ENCODE data around the gene LTBP3.
"Not testable (repeated sequence)": the region's sequence is repeated elsewhere in the genome, so short reads cannot be mapped to it uniquely, and the experiment has no call there.

Gene LTBP3

DNA sequence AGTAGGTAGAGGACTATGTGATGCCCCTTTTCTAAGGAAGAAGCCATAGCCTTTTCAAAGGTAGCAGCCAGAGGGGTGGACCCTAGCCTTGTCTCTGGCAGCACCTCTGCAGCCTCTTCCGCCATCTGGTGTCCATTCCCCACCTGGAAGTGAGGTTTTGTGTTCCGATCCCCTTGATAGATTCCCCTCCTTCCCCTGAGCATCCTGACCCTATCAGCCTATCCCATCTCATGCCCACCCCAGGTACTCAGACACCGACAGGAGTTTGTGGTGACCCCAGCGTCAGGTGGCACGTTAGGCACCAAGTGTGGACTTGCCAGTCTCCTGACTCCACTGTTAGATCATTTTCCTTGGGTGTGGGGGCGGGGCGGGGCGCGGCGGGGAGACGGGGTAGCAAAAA lies 13.8 kb upstream of the LTBP3 start:
- DNase-seq (ENCODE audit: low read depth in 2 of 2), result no peak

DNA sequence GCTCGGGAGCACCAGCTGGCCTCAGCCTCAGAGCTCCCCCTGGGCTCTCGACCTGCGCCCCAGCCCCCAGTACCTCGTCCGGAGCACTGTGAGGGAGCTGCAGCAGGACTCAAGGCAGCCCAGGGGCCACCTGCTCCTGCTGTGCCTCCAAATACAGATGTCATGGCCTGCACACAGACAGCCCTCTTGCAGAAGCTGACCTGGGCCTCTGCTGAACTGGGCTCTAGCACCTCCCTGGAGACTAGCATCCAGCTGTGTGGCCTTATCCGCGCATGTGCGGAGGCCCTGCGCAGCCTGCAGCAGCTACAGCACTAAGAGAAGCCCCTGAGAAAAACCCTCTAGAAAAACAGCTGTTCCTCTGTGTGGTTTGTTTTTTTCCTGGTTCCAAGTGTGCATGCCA lies 13.3 kb upstream of the LTBP3 start:
- DNase-seq (ENCODE audit: low read depth in 2 of 2), result no peak

DNA sequence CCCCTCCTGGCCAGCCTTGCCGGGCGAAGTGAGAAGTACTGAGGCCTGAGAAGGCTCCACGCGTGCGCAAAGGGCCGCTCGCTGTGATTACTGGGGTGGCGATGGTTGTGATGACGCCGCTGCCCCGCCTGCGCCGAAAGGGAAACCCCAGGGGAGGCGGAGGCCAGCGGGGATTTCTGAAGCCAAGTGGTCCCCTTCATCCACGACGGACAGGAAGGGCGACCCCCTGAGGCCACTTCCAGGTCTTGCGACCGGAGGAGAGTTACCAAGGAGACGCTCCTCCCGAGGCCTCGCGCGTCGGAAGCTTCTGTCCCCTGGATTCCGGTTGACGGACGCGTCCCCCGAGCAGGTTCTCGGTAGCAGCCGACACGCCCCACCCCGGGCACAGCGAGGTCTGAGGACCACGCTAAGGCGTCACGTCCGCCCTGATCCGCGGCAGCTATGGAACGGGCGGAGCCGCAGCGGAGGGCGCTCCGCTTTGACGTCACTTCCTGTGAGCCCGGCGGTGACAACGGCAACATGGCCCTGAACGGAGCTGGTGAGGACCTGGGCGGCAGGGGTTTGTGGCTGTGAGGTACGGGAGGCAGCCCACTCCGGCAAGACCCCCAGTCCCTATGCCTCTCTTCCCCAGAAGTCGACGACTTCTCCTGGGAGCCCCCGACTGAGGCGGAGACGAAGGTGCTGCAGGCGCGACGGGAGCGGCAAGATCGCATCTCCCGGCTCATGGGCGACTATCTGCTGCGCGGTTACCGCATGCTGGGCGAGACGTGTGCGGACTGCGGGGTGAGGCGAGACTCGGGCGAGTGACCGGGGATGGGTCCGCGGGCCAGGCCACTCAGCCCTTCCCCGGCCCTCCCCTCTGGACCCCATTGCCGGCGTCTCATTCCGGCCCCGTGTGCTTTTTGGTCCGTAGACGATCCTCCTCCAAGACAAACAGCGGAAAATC lies 12.1 kb upstream of the LTBP3 start, which contains the start of gene ZNRD2:
TSS of gene ZNRD2 (plus strand) at position 505 of the 946 bp plus-strand sequence. CDS start at position 520, 15 bp downstream.
- DNase-seq (ENCODE audit: low read depth in 2 of 2), result peak; percentile 96

DNA sequence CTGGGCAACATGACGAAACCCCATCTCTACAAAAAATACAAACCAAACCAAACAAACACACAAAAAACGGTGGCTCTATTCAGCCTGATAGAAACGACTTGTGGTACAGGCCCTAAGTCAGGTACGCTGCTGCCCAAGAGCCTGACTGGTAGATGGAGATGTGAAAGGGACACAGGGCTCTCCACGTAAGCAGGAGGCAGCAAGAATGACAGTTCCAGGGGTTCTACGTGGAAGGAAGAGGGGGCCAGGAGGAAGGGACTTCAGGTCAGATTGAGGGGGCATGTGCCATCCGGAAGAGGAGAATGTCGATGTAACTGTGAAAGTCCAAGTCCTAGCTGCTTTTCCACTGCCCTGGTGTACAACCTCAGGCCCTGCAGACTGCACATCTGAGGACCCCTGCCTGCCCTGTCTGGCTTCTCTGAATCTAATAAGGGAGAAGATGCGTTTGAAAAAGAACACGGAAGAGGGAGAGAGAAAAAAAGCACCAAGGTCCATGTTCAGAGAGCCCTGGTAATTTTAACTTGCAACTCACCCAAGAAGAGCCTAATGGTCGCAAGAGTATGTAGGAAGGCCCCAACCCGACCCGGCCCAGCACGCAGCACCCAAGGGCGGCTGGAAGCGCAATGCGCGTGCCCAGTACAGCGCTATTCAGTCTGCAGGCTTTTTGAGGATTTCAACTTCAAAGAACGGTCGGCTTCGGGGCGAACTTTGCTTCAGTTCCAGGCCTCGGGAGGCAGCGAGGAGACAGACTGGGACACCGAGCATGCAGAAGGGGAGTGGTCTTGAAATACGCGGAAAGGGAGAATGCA lies 11.2 kb upstream of the LTBP3 start:
- no peak for DNase-seq (ENCODE audit: low read depth in 2 of 2)

DNA sequence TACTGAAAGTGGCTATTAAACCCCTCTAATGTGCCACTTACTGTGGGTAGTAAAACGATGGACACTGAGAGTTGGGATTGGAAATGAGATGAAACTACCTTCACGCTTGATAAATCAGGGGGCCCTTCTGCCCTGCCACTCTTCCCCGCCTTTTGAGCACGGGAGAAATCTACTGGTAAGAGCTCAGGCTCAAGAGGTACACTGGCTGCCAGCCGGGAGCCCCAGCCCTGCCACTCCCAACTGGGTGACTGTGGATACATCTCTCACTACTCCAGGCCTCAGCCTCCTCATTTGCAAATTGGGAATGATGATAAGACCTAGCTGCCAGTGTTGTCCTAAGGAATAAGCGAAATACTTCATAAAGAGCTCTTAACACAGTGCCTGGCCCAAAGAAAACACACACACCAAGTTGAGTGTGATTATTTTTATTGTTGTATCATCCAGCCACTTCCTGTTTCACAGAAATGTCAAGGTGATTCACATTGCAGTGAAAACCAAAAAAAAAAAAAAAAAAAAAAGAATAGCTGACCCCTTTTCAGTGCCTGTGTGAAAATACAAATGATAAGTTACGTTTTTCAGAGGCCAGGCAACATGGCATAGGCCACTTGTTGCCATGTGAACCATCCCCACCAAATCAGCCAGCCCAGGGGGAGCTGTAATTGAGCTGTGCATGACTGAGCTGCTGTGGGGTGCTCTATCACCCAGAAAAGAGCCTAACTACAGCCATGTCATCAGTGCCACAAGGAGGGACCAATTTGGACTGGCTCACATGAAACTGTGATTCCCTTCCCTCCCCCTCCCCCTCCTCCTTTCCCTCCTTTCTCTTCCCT lies 7.7 kb upstream of the LTBP3 start:
- no peak for DNase-seq (ENCODE audit: low read depth in 2 of 2)

DNA sequence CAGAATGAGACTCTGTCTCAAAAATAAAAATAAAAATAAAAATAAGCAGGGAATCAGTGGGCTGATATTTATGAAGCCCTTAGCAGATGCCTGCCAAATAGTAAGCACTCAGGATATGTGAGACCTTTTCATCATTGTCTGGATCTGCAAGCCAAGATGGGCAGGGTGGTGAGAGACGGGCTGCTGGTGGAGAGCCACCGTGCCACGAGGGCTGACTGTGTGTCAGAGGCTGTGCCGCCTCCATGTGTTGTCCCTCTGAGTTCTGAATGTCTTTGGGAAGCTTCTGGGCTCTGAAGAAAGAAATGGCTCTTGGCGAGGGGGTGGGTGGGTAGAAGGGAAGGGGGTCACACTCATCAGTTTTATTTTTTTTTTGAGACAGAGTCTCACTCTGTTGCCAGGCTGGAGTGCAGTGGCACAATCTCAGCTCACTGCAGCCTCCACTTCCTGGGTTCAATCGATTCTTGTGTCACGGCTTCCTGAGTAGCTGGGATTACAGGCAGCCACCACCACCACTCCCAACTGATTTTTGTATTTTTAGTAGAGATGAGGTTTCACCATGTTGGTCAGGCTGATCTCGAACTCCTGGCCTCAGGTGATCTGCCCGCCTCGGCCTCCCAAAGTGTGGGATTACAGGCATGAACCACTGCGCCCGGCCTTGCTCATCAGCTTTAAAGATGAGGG lies 6.9 kb upstream of the LTBP3 start:
- not testable (repeated sequence) for DNase-seq (ENCODE audit: low read depth in 2 of 2)

DNA sequence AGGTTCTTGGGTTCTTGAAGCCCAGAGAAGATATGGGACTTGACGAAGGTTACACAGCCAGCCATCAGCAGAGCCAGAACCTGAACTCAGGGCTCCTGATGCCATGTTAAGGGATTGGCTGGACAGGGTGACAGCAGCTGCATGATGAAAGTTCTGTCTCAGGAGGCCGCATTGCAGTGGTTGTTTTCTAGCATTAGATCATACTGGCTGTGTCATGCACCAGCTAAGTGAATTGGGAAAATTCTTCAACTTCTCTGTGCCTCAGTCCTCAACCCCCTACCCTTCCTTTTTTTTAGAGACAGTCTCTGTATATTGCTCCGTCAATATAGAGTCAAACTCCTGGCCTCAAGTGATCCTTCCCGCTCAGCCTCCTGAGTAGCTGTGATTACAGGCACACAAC lies 5.4 kb upstream of the LTBP3 start:
- DNase-seq (ENCODE audit: low read depth in 2 of 2), result no peak

DNA sequence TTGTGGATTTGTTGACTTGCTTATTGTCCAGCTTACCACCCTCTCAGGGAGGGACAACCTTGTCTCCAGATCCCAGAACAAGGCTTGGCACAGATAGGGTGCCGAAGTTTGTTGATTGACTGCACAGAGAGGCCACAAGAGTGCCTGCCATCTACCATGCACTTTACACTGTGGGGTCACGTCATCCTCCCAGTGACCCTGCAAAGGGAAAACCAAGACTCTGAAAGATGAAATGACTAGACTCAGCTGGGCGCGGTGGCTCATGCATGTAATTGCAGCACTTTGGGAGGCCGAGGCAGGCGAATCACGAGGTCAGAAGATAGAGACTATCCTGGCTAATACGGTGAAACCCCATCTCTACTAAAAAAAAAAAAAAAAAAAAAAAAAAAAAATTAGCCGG lies 4.6 kb upstream of the LTBP3 start:
- DNase-seq (ENCODE audit: low read depth in 2 of 2), result no peak

DNA sequence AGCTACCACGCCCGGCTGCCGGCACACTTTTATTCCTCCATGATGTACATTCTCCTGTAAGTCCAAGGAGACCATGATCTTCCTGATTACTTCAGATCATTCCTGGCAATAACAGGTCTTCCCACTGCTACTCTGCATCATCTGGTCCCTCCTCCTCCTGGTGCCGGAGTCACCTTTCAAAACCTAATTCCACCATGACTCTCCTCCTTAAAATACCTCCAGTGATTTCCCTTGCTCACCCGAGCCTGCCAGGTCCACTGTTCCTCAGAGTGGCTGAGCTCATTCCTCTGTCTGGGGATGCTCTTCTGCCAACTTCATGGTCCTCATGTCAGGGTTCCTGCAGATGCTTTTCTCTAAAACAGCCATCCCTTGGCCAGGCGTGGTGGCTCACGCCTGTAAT lies 3.9 kb upstream of the LTBP3 start:
- DNase-seq (ENCODE audit: low read depth in 2 of 2), result no peak

DNA sequence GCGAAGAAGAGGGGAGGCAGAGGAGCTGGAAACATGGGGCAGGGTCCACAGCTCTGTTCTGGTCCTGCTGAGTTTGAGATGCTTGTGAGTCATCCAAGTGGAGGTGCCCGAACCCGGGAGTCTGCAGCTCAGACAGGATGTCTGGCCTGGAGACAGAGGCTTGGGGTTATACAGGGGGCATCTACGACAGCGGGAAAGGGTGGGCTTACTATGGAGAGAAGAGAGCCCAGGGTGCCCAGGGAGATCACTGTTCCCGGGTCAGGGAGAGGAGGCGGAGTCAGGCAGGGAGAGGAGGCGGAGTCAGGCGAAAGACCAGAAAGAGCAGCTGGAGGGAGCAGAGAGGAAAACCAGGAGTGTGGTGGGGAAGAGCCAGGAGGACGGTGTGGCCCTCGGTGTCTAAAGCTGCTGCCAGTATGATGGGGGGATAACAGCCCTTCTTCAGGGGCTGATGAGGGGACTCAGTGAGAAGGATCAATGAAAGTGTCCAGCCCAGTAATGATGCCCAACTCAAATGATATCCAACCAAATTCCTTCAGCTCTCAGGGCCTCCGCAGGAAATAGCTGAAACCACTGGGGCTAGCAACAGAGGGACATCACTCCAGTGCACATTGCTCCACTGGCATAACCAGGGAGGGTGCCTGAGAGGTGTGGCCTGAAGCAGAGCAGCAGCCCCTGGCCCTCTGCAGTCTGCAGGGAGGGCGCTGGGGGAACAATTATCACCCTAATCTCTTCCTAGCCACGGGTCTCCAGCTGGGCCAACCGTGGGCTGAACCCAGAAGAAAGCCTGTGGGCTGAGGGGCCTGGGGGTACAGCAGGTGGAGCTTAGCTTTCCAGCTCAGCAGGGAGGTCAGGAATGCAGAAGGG lies 2.6 kb upstream of the LTBP3 start:
- no peak for DNase-seq (ENCODE audit: low read depth in 2 of 2)

DNA sequence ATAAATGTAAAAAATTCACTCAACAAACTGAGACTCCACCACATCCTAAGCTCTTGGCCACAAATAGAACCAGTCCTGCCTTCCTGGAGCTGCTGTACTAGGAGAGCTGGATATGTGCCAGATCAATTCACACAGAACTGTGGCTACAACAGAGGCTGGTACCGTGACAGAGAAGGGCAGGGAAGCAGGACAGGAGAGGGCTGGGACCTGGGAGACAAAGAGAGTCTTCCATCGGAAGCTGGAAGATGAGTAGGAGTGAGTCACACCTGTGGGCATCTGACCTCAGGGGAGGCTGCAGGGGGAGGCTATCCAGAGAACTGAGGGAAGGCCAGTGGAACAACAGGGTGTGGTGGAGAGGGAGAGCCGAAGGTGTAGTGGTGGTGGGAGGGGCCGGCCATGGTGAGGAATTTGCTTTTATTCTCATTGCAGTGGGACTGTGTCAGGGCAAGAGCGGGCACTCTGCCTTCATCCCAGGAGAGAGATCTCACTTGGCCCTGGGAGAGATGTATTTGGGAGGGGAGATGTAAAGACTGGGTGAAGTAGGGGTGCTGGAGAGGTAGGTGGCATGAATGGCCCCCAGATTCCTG lies 1.9 kb upstream of the LTBP3 start:
- DNase-seq (ENCODE audit: low read depth in 2 of 2), result no peak

DNA sequence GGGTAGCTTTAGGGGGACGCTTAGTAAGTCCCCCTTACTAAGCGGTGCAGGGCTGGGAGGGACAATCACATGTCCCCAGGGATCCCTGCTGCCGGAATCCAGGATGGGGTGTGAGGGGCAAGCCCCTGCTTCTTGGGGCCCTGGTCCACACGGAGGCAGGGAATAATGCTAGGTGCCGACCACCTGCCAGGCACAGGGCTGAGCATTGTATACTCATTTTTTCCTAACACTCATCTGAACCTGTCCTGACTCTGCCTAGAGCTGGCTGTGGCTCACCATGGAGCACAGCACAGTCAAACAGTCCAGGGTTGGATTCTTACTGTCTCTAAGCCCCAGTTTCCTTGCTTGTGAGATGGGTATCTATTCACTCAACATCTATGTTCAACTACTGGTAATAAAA lies 1.4 kb upstream of the LTBP3 start:
- DNase-seq (ENCODE audit: low read depth in 2 of 2), result no peak

DNA sequence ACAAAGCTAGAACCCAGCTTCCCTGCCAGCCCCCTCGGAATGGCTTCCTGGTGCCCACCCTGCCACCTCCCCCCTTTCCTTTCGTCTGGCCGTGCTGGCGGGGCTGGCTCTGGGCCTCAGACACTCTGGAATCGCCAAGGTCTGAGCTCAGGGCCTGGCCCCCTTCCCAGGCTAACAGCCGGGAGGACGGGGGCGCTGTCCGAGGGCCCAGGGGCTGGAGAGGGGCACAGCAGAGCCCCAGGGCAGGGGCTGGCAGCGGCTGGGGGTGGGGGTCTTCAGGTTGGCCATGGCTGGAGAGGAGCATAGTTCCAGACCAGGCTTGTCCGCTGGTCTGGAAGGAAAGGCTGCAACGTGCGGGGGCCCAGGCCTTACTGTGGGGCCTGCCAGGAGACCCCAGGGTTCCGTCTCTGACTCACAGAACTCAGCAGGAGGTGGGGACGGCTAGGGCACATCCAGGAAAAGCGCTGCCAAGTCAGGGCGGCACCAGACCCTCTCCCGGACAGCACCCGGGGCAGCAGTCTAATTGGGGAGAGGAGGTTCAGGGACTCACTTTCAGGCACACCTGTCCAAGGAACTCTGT lies 861 bp upstream of the LTBP3 start:
- no peak for DNase-seq (ENCODE audit: low read depth in 2 of 2)

DNA sequence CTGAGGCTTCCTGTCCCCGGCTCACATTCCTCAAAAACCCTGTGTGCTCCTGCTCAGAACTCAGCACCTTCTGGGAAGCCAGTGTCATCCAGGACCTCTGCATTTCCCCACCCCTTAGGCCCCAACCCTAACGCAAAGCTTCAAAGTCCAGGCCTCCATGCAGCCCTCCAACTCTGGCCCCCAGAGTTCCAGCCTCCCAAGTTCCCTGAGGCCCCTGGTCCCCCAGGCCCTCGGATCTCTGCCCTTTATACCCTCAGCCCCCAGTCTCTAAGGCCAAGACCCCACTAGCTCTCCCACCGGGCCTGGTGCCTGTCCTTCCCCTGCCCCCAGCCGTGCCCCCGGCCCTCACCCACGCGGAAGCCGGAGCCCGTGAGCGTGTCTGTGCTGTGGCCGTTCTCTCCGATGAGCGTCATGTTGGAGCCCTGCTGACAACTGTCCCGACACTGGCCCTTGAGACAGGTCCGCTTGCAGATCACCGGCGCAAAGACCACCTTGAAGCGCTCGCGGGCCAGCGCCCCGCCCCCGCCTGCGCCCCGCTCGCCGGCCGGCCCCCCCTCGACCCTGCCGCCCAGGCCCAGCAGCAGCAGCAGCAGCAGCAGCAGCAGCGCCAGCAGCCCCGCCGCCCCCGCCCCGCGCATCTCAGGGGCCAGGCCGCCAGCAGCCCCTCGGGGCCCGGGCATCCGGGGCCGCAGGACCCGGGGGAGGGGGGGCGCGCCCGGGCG lies 718 bp downstream of the LTBP3 start:
- DNase-seq (ENCODE audit: low read depth in 2 of 2), result no peak

DNA sequence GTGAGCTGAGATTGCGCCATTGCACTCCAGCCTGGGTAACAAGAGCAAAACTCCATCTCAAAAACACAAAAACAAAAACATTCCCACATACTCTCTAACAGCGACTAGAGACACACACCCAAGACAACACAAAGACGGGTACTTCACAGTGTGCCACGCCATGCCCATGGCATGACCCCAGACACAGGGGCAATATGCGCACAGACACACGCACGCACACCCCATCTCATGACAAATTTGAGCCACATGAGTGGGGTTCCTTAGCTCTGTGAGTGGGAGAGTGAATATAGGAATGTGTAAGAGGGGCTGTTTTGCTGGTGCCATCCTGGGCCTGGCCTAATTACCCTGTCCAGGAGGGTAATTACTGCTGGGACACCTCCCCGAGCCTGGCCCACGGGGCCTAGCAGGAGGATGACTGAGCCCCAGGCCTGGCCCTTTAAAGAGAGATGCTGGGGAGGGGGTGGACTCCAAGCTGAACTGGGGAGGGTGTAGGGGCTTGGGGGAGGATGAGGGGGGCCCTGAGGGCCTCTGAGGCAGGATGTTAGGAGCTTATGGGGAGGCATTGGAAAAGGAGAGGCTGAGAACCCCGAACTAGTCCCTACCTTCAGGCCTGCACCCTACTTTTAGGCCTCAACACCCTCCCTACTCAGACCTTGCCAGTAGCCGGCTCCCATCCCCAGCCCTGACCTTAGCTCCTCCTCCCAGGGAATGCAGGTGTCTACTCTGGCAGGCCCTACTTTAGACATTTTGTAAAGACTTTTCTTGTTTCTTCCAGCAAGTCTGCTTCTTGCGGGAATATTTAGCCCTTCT lies 1.5 kb downstream of the LTBP3 start:
- DNase-seq (ENCODE audit: low read depth in 2 of 2), result no peak

DNA sequence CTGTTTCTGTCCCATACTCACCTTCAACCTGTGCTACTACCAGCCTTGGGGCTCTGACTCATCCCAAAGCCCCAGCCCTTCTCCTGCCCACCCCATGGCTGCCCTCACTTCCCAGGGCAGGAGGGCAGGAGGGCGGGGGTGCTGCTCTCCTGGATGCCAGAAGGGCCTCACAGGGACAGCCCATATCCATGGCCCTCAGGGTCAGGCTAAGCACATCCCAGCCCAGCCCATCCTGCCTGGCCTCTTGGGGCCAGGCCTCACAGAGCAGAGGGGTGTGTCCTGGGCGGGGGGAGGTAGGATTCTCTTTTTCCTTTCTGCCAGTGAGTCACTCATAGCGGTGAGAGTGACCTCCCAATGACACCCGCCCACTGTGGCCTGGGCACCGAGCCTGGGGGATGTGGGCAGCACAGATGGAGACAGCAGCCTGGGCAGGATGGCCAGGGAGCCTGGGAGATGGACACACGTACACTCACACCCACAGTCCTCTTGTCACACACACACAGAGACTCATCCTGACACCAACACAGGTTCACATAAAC lies 2.4 kb downstream of the LTBP3 start:
- DNase-seq (ENCODE audit: low read depth in 2 of 2), result no peak

DNA sequence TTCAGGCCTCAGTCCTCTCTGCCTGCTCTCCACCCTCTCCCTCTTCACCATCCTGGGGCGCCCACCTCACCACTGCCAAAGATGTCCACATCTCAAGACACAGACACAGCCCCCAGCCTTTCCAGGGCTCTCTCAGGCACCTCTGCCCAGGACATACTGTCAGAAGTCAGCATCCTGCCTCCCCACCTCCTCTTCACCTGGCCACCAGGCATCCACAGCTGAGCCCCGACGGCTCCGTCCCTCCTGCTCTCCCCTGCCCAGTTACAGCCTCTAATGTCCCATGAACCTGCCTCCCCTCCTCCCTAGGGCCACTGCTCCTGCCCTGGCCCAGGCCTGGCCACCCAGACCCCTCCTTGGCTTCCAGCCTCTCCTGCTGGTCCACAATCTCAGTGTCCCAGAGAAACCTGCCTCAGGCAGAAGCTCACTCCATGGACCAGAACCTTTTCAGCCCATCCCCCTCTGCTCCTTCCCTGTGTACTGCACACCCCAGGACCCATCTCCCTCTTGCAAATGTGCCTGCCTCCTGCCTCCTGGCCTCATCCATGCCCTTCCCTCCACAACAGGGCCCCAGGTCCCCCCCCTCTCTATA lies 3.2 kb downstream of the LTBP3 start:
- DNase-seq (ENCODE audit: low read depth in 2 of 2), result no peak
